Aorta (tissue), 5 donors: ENCODE data around the gene FAM83C. TPM values are rescaled to one million over a fixed set of nuclear protein-coding genes. Genes with fewer than 3 reads are reported as not detected.
"Not testable (repeated sequence)": the region's sequence is repeated elsewhere in the genome, so short reads cannot be mapped to it uniquely, and the experiment has no call there.

Source experiments
- ATAC-seq: fragments of 200-7000 bp; cut with Tn5 transposase; one replicate; pipeline ENCODE4 v1.9.1; 2022; ENCODE audit warnings: moderate library complexity; ENCODE audit not compliant: low FRiP score
- DNase-seq, 2 donors: peaks; one replicate each; pipeline ENCODE4 v3.0.0-alpha.2; 2020
- H3K27ac ChIP-seq, 2 donors: one replicate each; pipeline ENCODE4 v1.5.1; 2013; ENCODE audit warnings: low read length in 2 of 2, mild to moderate bottlenecking in 2 of 2, moderate library complexity in 2 of 2, control low read depth in 1 of 2, inconsistent platforms in 1 of 2, low read depth in 1 of 2
- H3K27me3 ChIP-seq, 2 donors: one replicate each; pipeline ENCODE4 v1.6.1; 2013; ENCODE audit warnings: control low read depth in 1 of 2, low read length in 1 of 2, mild to moderate bottlenecking in 1 of 2, moderate library complexity in 1 of 2; ENCODE audit not compliant: insufficient read depth in 2 of 2, control insufficient read depth in 1 of 2
- H3K36me3 ChIP-seq, 2 donors: one replicate each; pipeline ENCODE4 v1.6.1; 2013; ENCODE audit warnings: control low read depth in 1 of 2, low read length in 1 of 2, mild to moderate bottlenecking in 1 of 2; ENCODE audit not compliant: insufficient read depth in 2 of 2, control insufficient read depth in 1 of 2
- H3K4me1 ChIP-seq, 2 donors: one replicate each; pipeline ENCODE4 v1.6.1; 2013; ENCODE audit warnings: low read length in 2 of 2, control low read depth in 1 of 2, mild to moderate bottlenecking in 1 of 2, moderate library complexity in 1 of 2; ENCODE audit not compliant: insufficient read depth in 2 of 2, control insufficient read depth in 1 of 2
- H3K4me3 ChIP-seq, 2 donors: one replicate each; pipeline ENCODE4 v1.5.1; 2013; ENCODE audit warnings: low read length in 2 of 2, control low read depth in 1 of 2, mild to moderate bottlenecking in 1 of 2
- H3K9me3 ChIP-seq: one replicate; pipeline ENCODE4 v1.6.1; 2013; ENCODE audit warnings: mild to moderate bottlenecking, low read length; ENCODE audit not compliant: control insufficient read depth
- WGBS, 2 donors: extraction: QIAGEN DNeasy Blood & Tissue Kit; methylation state at CpG; one replicate each; pipeline ENCODE4 v1.1.7; 2013; 5-methylcytosine and 5-hydroxymethylcytosine counted together
- intact Hi-C, 2 donors: fragments of 100-400 bp; cut with DNase I; formaldehyde crosslinking; loops; one replicate each; pipeline versions ENCODE4 v1.14.2 to v1.15.0; 2022
- polyA plus RNA-seq, 2 donors: library from polyadenylated mRNA; stranded (reverse); fragments of 200-250 nt; gene quantifications; one replicate each; pipeline ENCODE4 v1.2.3, GENCODE V29; 2013
- total RNA-seq, 2 donors: library from RNA; stranded (reverse); fragmentation: NEBNext Ultra II Directional; extraction: Animal tissue kit (Norgen Biotek cat#: 25700); gene quantifications; one replicate each; pipeline ENCODE4 v1.2.1, GENCODE V29; 2021
- donor health status: healthy with polysubstance abuse.
- donor health status: Bipolar disorder and iron deficiency.
- donor health status: DM: no; HTN: no; CAD: no.
- donor health status: DM: no; HTN: no; CAD: no.
- donor health status: DM: yes; HTN: yes; CAD: no.

FAM83C gene
- total and polyA plus RNA-seq, 4 donors, result not detected

GRCh38 chr20:35319871-35320197 lies 27.6 kb upstream of the FAM83C start:
- Histone ChIP-seq H3K27me3 (no peaks in the 10 kb centered on the region), H3K4me1 (no peaks in the 10 kb centered on the region)
- intact Hi-C loops, result no loop called here

GRCh38 chr20:35319192-35319870 lies 27.1 kb upstream of the FAM83C start:
- DNase-seq, result no peak
- 25 to 35% methylated on average over 5 of the region's 5 CpGs for WGBS, 2 donors
- H3K27ac ChIP-seq, result no peak overlapping the region
- no peak for ATAC-seq
- no peaks in the 10 kb centered on the region for H3K36me3 ChIP-seq
- intact Hi-C loops, result no loop called here
- H3K9me3 ChIP-seq, result no peaks in the 10 kb centered on the region
- H3K4me3 ChIP-seq, result no peak overlapping the region
- H3K4me1 ChIP-seq, result no peaks in the 10 kb centered on the region
- no peaks in the 10 kb centered on the region for H3K27me3 ChIP-seq

More at GRCh38 chr20:35319871-35320197, 27.6 kb upstream of the FAM83C start:
- DNase-seq (no peak), ATAC-seq (no peak)
- Histone ChIP-seq H3K9me3 (no peaks in the 10 kb centered on the region), H3K36me3 (no peaks in the 10 kb centered on the region), H3K27ac (no peak overlapping the region), H3K4me3 (no peak overlapping the region)

GRCh38 chr20:35318502-35319157 lies 26.4 kb upstream of the FAM83C start:
- H3K27ac ChIP-seq, result no peak overlapping the region
- no peaks in the 10 kb centered on the region for H3K27me3 ChIP-seq
- H3K4me3 ChIP-seq, result no peak overlapping the region
- no peaks in the 10 kb centered on the region for H3K9me3 ChIP-seq
- 69 to 72% methylated on average over 6 of the region's 6 CpGs for WGBS, 2 donors
- H3K36me3 ChIP-seq, result no peaks in the 10 kb centered on the region
- DNase-seq (no peak), ATAC-seq (peak; percentile 38)
- H3K4me1 ChIP-seq, result no peaks in the 10 kb centered on the region
- intact Hi-C loops, result no loop called here

GRCh38 chr20:35317416-35318210 lies 25.4 kb upstream of the FAM83C start:
- H3K27me3 ChIP-seq, result no peaks in the 10 kb centered on the region
- no peak overlapping the region for H3K4me3 ChIP-seq
- H3K9me3 ChIP-seq, result no peaks in the 10 kb centered on the region
- no peak overlapping the region for H3K27ac ChIP-seq
- H3K36me3 ChIP-seq, result no peaks in the 10 kb centered on the region
- WGBS, 2 donors, result 89 to 91% methylated on average over 5 of the region's 5 CpGs
- intact Hi-C loops, result no loop called here
- no peak for ATAC-seq
- no peaks in the 10 kb centered on the region for H3K4me1 ChIP-seq
- DNase-seq, result no peak

- Histone ChIP-seq H3K9me3 (no peaks in the 10 kb centered on the region), H3K36me3 (no peaks in the 10 kb centered on the region), H3K4me3 (no peak overlapping the region), H3K27me3 (no peaks in the 10 kb centered on the region), H3K27ac (no peak overlapping the region), H3K4me1 (no peaks in the 10 kb centered on the region)
- ATAC-seq (no peak), DNase-seq (no peak)
- WGBS, 2 donors, result 78 to 91% methylated on average over 2 of the region's 2 CpGs
- intact Hi-C loops, result no loop called here
These were observed 23.9 kb upstream of the FAM83C start for GRCh38 chr20:35316086-35316485.

GRCh38 chr20:35315632-35316020 lies 23.4 kb upstream of the FAM83C start:
- DNase-seq, H3K9me3 ChIP-seq, H3K36me3 ChIP-seq, H3K27ac ChIP-seq, intact Hi-C loops, H3K27me3 ChIP-seq, H3K4me1 ChIP-seq, H3K4me3 ChIP-seq, ATAC-seq: not testable (repeated sequence)
- WGBS, 2 donors, result 93% methylated on average over 7 of the region's 7 CpGs

GRCh38 chr20:35314816-35315631 lies 22.8 kb upstream of the FAM83C start:
- H3K9me3 ChIP-seq, result no peaks in the 10 kb centered on the region
- ATAC-seq (no peak), DNase-seq (no peak)
- no peak overlapping the region for H3K27ac ChIP-seq
- no peak overlapping the region for H3K4me3 ChIP-seq
- no peaks in the 10 kb centered on the region for H3K27me3 ChIP-seq
- 81 to 82% methylated on average over 3 of the region's 3 CpGs for WGBS, 2 donors
- H3K36me3 ChIP-seq, result no peaks in the 10 kb centered on the region
- intact Hi-C loops, result no loop called here
- no peaks in the 10 kb centered on the region for H3K4me1 ChIP-seq

GRCh38 chr20:35312318-35312717 lies 20.1 kb upstream of the FAM83C start:
- WGBS, 2 donors, result 75 to 89% methylated on average over 1 of the region's 1 CpG
- Histone ChIP-seq H3K4me3 (no peak overlapping the region), H3K27me3 (no peaks in the 10 kb centered on the region), H3K27ac (no peak overlapping the region), H3K9me3 (no peaks in the 10 kb centered on the region), H3K36me3 (no peaks in the 10 kb centered on the region), H3K4me1 (no peaks in the 10 kb centered on the region)
- intact Hi-C loops, result no loop called here
- ATAC-seq (no peak), DNase-seq (no peak)
